ENCODE data around the gene SMAD2. TPM values are rescaled to one million over a fixed set of nuclear protein-coding genes. Genes with fewer than 3 reads are reported as not detected.

The SMAD2 gene
- polyA plus RNA-seq, 2 of the 4 experiments (the other 2 are of a cell fraction): 131 to 229 TPM

- Histone ChIP-seq H3K9me3 (peaks cover 11% of the 10 kb centered on the region; the same call in 2 of the 3 replicates), H3K4me3 (no peak overlapping the region), H3K27ac (no peak overlapping the region), H3K4me2 (no peak overlapping the region), H3K4me1 (no peaks in the 10 kb centered on the region)
- DNase-seq (ENCODE audit: low read depth in 1 of 2, low spot score in 1 of 2) (no peak), FAIRE-seq (no peak), ATAC-seq (no peak)
- ChIA-PET CTCF (interaction anchor here (1.9 kb wide), 1 partner anchor 8 kb away, joined by 5 read pairs; no protein-coding TSS in a partner anchor), POLR2A (no interaction called here)
- WGBS (ENCODE audit: missing lambda C conversion rate): 63% methylated on average over 11 of the region's 11 CpGs
- TF ChIP-seq JUN (IDR thresholded peaks at IDR 0.05) (no peak), POLR2AphosphoS2 (conservative IDR thresholded peaks at IDR 0.05; ENCODE audit: low read length) (no peak), MAX (IDR thresholded peaks at IDR 0.05) (no peak), NR3C1 (IDR thresholded peaks at IDR 0.05) (no peak), HOXB5 (CRISPR knock-in tag; IDR thresholded peaks at IDR 0.05) (no peak), TP53 (CRISPR knock-in tag; IDR thresholded peaks at IDR 0.05) (no peak), BCL3 (IDR thresholded peaks at IDR 0.05) (no peak), HDAC2 (IDR thresholded peaks at IDR 0.05) (no peak), NFE2L2 (conservative IDR thresholded peaks at IDR 0.05; ENCODE audit: low read length) (no peak)
- TF ChIP-seq, protein P1, sequence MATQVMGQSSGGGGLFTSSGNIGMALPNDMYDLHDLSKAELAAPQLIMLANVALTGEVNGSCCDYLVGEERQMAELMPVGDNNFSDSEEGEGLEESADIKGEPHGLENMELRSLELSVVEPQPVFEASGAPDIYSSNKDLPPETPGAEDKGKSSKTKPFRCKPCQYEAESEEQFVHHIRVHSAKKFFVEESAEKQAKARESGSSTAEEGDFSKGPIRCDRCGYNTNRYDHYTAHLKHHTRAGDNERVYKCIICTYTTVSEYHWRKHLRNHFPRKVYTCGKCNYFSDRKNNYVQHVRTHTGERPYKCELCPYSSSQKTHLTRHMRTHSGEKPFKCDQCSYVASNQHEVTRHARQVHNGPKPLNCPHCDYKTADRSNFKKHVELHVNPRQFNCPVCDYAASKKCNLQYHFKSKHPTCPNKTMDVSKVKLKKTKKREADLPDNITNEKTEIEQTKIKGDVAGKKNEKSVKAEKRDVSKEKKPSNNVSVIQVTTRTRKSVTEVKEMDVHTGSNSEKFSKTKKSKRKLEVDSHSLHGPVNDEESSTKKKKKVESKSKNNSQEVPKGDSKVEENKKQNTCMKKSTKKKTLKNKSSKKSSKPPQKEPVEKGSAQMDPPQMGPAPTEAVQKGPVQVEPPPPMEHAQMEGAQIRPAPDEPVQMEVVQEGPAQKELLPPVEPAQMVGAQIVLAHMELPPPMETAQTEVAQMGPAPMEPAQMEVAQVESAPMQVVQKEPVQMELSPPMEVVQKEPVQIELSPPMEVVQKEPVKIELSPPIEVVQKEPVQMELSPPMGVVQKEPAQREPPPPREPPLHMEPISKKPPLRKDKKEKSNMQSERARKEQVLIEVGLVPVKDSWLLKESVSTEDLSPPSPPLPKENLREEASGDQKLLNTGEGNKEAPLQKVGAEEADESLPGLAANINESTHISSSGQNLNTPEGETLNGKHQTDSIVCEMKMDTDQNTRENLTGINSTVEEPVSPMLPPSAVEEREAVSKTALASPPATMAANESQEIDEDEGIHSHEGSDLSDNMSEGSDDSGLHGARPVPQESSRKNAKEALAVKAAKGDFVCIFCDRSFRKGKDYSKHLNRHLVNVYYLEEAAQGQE (IDR thresholded peaks at IDR 0.05): no peak
Measured at GRCh38 chr18:47780011-47780725, 150.3 kb downstream of the SMAD2 start.

DNA sequence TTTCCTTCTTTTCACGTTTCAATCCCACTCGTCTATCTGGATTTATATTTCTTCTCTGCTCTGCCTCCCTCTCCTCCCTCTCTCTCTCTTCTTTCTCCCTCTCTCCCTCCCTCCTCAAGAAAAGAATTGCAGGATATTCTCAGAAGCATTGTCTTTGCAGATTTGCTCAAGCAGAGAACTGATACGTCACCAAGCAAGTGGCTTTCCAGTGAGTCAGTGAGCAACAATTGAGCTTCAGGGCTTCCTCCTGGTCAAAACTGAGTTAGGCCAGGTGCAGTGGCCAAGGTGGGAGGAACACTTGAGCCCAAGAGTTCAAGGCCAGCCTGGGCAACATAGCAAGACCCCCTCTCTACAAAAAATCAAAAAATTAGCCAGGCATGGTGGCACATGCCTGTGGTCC lies 151.1 kb downstream of the SMAD2 start:
- Histone ChIP-seq H3K9me3 (peaks cover 5% of the 10 kb centered on the region; the same call in 2 of the 3 replicates), H3K4me1 (no peaks in the 10 kb centered on the region), H3K4me3 (no peak overlapping the region), H3K4me2 (no peak overlapping the region), H3K27ac (no peak overlapping the region)
- ChIA-PET POLR2A (no interaction called here), CTCF (no interaction called here)
- ATAC-seq (no peak), DNase-seq (ENCODE audit: low read depth in 1 of 2, low spot score in 1 of 2) (no peak), FAIRE-seq (no peak)
- WGBS (ENCODE audit: missing lambda C conversion rate): 66% methylated on average over 3 of the region's 3 CpGs
- no peak for TF ChIP-seq ZSCAN20 (CRISPR knock-in tag; IDR thresholded peaks at IDR 0.05)
- TF ChIP-seq, protein P2, sequence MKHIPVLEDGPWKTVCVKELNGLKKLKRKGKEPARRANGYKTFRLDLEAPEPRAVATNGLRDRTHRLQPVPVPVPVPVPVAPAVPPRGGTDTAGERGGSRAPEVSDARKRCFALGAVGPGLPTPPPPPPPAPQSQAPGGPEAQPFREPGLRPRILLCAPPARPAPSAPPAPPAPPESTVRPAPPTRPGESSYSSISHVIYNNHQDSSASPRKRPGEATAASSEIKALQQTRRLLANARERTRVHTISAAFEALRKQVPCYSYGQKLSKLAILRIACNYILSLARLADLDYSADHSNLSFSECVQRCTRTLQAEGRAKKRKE (CRISPR knock-in tag; IDR thresholded peaks at IDR 0.05; ENCODE audit: low read depth): no peak
- TF ChIP-seq HOXB5 (CRISPR knock-in tag; IDR thresholded peaks at IDR 0.05): no peak

GRCh38 chr18:47777626-47778025 lies 152.8 kb downstream of the SMAD2 start:
- POLR2A ChIA-PET: no interaction called here
- ATAC-seq: no peak

More at GRCh38 chr18:47777626-47778025, 152.8 kb downstream of the SMAD2 start:
- no peaks in the 10 kb centered on the region for H3K4me1 ChIP-seq
- DNase-seq (ENCODE audit: low read depth in 1 of 2, low spot score in 1 of 2) (no peak), FAIRE-seq (no peak)
- CTCF ChIA-PET: interaction anchor here (1.0 kb wide), 1 partner anchor 562 kb away, joined by 3 read pairs; no protein-coding TSS in a partner anchor
- no peaks in the 10 kb centered on the region for H3K9me3 ChIP-seq
- H3K4me2 ChIP-seq: no peak overlapping the region
- 41% methylated on average over 2 of the region's 2 CpGs for WGBS (ENCODE audit: missing lambda C conversion rate)
- TF ChIP-seq MAZ (IDR thresholded peaks at IDR 0.05; ENCODE audit: borderline replicate concordance, low read depth, low read length): no peak
- TF ChIP-seq ZNF302 (CRISPR knock-in tag; IDR thresholded peaks at IDR 0.05): no peak
- no peak for TF ChIP-seq HOXB5 (CRISPR knock-in tag; IDR thresholded peaks at IDR 0.05)
- TF ChIP-seq MAFK (IDR thresholded peaks at IDR 0.05; ENCODE audit: partially characterized antibody): no peak
- no peak for TF ChIP-seq TFCP2L1 (CRISPR knock-in tag; IDR thresholded peaks at IDR 0.05)
- no peak for TF ChIP-seq MYC (IDR thresholded peaks at IDR 0.05; ENCODE audit: borderline replicate concordance, low read length)
- no peak for TF ChIP-seq MAX (IDR thresholded peaks at IDR 0.05)
- TF ChIP-seq KDM5A (IDR thresholded peaks at IDR 0.05): no peak
- no peak for TF ChIP-seq POLR2AphosphoS2 (conservative IDR thresholded peaks at IDR 0.05; ENCODE audit: low read length)
- TF ChIP-seq EHMT2 (IDR thresholded peaks at IDR 0.05; ENCODE audit: low read depth): no peak
- TF ChIP-seq BHLHE40 (IDR thresholded peaks at IDR 0.05; ENCODE audit: low read depth, low read length): no peak
- H3K27ac ChIP-seq: no peak overlapping the region
- no peak overlapping the region for H3K4me3 ChIP-seq
